Osteocyte (in vitro differentiated cells): ENCODE measurements around the gene PPP1R12A. TPM values are rescaled to one million over a fixed set of nuclear protein-coding genes. Genes with fewer than 3 reads are reported as not detected.
"Not testable (repeated sequence)": the region's sequence is repeated elsewhere in the genome, so short reads cannot be mapped to it uniquely, and the experiment has no call there.

Experiments
- DNase-seq: peaks from one replicate; pipeline ENCODE4 v3.0.0; 2021; ENCODE audit warnings: mixed read lengths; ENCODE audit not compliant: unreplicated experiment; ENCODE audit errors: extremely low spot score
- H3K27ac Mint-ChIP-seq: one replicate; pipeline ENCODE4 v1.8.0; 2021; ENCODE audit warnings: mild to moderate bottlenecking, mixed read lengths; ENCODE audit not compliant: unreplicated experiment
- H3K27me3 Mint-ChIP-seq: one replicate; pipeline ENCODE4 v1.8.0; 2021; ENCODE audit warnings: mixed read lengths; ENCODE audit not compliant: unreplicated experiment
- H3K36me3 Mint-ChIP-seq: one replicate; pipeline ENCODE4 v1.8.0; 2021; ENCODE audit warnings: mixed read lengths; ENCODE audit not compliant: unreplicated experiment
- H3K4me1 Mint-ChIP-seq: one replicate; pipeline ENCODE4 v1.8.0; 2021; ENCODE audit warnings: mixed read lengths; ENCODE audit not compliant: unreplicated experiment
- H3K4me3 Mint-ChIP-seq: one replicate; pipeline ENCODE4 v1.8.0; 2021; ENCODE audit warnings: mild to moderate bottlenecking, moderate library complexity, mixed read lengths; ENCODE audit not compliant: unreplicated experiment
- H3K9me3 Mint-ChIP-seq: one replicate; pipeline ENCODE4 v1.8.0; 2021; ENCODE audit warnings: mixed read lengths; ENCODE audit not compliant: unreplicated experiment
- total RNA-seq: library from RNA; stranded (reverse); gene quantifications from 2 replicates; pipeline ENCODE4 v1.2.1, GENCODE V29; 2021
- TF ChIP-seq, protein P1 (sequence below): fragments of 200-600 bp; sonication (generic); IDR thresholded peaks from 2 replicates; pipeline ENCODE4 v1.5.0; 2021; ENCODE audit warnings: antibody characterized with exemption, mild to moderate bottlenecking, moderate library complexity

PPP1R12A gene
- total RNA-seq, 1 donor from 2014 or later: 116 TPM

DNA sequence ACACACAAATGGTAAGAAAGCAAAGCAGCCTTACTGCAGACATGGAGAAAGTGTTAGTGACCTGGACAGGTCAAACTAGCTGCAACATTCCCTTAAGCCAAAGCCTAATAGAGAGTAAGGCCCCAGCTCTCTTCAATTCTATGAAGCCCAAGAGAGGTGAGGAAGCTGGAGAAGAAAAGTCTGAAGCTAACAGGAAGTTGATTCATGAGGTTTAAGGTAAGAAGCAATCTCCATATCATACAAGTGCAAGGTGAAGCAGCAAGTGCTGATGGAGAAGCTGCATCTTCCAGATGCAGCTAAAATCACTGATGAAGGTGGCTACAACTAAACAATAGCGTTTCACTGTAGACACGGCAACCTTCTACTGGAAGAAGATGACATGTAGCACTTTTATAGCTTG lies 53.5 kb downstream of the PPP1R12A start:
- Mint-ChIP-seq H3K36me3 (peaks cover 2% of the 10 kb centered on the region), H3K4me3 (no peak overlapping the region), H3K9me3 (no peaks in the 10 kb centered on the region), H3K27ac (no peak overlapping the region), H3K27me3 (no peaks in the 10 kb centered on the region), H3K4me1 (peaks cover 64% of the 10 kb centered on the region)
- DNase-seq: no peak
- TF ChIP-seq, protein P1, sequence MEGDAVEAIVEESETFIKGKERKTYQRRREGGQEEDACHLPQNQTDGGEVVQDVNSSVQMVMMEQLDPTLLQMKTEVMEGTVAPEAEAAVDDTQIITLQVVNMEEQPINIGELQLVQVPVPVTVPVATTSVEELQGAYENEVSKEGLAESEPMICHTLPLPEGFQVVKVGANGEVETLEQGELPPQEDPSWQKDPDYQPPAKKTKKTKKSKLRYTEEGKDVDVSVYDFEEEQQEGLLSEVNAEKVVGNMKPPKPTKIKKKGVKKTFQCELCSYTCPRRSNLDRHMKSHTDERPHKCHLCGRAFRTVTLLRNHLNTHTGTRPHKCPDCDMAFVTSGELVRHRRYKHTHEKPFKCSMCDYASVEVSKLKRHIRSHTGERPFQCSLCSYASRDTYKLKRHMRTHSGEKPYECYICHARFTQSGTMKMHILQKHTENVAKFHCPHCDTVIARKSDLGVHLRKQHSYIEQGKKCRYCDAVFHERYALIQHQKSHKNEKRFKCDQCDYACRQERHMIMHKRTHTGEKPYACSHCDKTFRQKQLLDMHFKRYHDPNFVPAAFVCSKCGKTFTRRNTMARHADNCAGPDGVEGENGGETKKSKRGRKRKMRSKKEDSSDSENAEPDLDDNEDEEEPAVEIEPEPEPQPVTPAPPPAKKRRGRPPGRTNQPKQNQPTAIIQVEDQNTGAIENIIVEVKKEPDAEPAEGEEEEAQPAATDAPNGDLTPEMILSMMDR: no peak

DNA sequence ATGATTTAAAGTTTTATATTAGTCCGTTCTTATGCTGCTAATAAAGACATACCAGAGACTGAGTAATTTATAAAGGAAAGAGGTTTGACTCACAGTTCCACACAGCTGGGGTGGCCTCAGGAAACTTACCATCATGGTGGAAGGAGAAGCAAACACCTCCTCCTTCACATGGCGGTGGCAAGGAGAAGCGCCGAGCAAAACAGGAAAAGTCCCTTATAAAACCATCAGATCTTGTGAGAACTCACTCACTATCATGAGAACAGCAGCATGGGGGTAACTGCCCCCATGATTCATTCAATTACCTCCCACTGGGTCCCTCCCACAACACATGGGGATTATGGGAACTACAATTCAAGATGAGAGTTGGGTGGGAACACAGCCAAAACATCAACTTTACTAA lies 56.4 kb downstream of the PPP1R12A start:
- DNase-seq, H3K4me3 Mint-ChIP-seq, H3K9me3 Mint-ChIP-seq, H3K36me3 Mint-ChIP-seq, H3K27ac Mint-ChIP-seq, H3K27me3 Mint-ChIP-seq: not testable (repeated sequence)
- peaks cover 48% of the 10 kb centered on the region for H3K4me1 Mint-ChIP-seq

DNA sequence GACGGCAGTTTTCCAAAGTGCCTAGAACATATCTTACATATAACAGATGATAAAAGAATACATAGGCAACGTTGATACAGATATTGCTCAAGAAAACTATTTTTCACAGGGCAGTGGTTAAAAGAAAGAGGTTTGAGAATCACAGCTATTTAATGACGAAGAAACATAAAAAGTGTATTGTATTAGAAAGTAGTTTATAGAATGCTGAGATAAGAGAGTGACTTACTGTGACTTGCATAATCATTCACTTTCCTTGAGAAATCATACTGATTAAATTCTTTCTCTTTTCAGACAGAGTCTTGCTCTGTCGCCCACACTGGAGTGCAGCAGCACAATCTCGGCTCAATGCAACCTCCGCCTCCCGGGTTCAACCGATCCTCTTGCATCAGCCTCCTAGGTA lies 57.7 kb downstream of the PPP1R12A start:
- H3K27ac Mint-ChIP-seq: no peak overlapping the region
- H3K4me3 Mint-ChIP-seq: no peak overlapping the region
- TF ChIP-seq, protein P1: no peak
- no peak for DNase-seq
- H3K27me3 Mint-ChIP-seq: no peaks in the 10 kb centered on the region
- peaks cover 2% of the 10 kb centered on the region for H3K36me3 Mint-ChIP-seq
- peaks cover 39% of the 10 kb centered on the region for H3K4me1 Mint-ChIP-seq
- no peaks in the 10 kb centered on the region for H3K9me3 Mint-ChIP-seq

DNA sequence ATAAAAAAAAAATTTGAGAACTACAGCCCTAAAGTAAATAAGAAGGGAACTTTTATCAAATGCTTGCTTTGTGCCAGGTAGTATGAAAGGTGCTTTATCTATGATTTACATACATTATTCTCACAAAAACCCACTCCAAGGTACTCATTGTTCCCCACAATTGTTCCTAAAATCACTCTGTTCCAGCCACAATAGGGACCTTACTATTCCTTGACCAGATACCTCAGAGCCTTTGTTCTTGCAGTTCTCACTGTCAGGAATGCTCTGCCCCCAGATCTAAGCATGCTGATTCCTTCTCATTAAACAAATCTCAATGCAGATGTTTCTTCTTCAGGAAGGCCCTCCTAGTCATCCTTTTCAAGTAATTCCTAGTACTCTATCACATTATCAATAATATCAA lies 60.2 kb downstream of the PPP1R12A start:
- H3K9me3 Mint-ChIP-seq: no peaks in the 10 kb centered on the region
- H3K4me1 Mint-ChIP-seq: peaks cover 25% of the 10 kb centered on the region
- no peak overlapping the region for H3K27ac Mint-ChIP-seq
- H3K4me3 Mint-ChIP-seq: no peak overlapping the region
- peaks cover 17% of the 10 kb centered on the region for H3K36me3 Mint-ChIP-seq
- TF ChIP-seq, protein P1: no peak
- no peaks in the 10 kb centered on the region for H3K27me3 Mint-ChIP-seq
- DNase-seq: no peak

DNA sequence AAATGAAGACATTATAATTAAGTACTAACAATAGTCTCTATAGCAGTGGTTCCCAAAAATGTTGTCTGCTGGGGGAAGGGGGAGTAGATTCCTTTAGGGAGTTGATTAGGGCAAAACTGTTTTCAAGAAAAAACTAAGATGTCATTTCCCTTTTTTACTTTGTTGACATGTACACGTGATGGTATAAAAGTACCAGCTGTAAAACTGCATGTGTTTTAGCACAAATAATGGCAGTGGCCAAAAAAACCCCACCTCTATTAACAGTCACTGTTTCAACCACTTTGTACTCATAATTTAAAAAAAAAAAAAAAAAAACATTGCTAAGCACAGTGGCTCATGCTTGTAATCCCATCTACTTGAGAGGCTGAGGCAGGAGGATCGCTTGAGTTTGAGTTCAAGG lies 61.7 kb downstream of the PPP1R12A start:
- TF ChIP-seq, protein P1: no peak
- Mint-ChIP-seq H3K27ac (no peak overlapping the region), H3K4me3 (no peak overlapping the region)

DNA sequence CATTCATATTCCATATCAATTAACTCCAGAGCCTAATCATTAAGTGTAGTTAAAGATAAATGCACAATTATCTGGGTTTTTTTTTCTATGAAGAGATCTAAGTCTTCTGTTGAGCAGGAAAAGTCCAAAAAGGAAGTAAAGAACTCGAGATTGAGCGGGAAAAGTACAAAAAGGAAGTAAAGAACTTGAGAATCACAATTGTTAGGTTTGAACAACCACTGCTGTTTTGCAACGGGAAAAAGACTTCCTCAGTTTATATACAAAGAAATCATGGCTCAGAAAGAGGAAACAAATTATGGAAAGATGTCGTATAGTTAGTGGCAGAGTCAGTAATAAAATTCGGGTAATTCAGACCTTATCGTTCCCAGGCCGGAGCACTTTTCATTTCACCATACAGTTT lies 63.3 kb downstream of the PPP1R12A start:
- Mint-ChIP-seq H3K36me3 (peaks cover 34% of the 10 kb centered on the region), H3K4me1 (peaks cover 11% of the 10 kb centered on the region), H3K4me3 (no peak overlapping the region), H3K27me3 (no peaks in the 10 kb centered on the region), H3K9me3 (no peaks in the 10 kb centered on the region), H3K27ac (no peak overlapping the region)
- no peak for DNase-seq
- TF ChIP-seq, protein P1: no peak

More for the DNA sequence above, 61.7 kb downstream of the PPP1R12A start:
- DNase-seq: no peak
- Mint-ChIP-seq H3K9me3 (no peaks in the 10 kb centered on the region), H3K36me3 (peaks cover 24% of the 10 kb centered on the region), H3K27me3 (no peaks in the 10 kb centered on the region), H3K4me1 (peaks cover 12% of the 10 kb centered on the region)
